HL-60 (cell line): ENCODE measurements around the gene FAM174C.

ENCODE experiments used
- DNase-seq, 2 experiments: peaks; one replicate each; pipeline ENCODE4 v3.0.0-alpha.2; 2010 to 2020; ENCODE audit warnings: low read depth in 1 of 2, low spot score in 1 of 2
- H3K27ac ChIP-seq: fragments of 250-450 bp; sonication (Bioruptor Pico); replicated peaks from 2 replicates; pipeline ENCODE4 v1.5.1; 2020; ENCODE audit warnings: mild to moderate bottlenecking, moderate library complexity
- H3K27me3 ChIP-seq: fragments of 250-450 bp; sonication (Bioruptor Pico); 2 replicates; pipeline ENCODE4 v1.5.1; 2021; ENCODE audit warnings: mild to moderate bottlenecking, moderate library complexity; ENCODE audit not compliant: insufficient read depth, poor library complexity, severe bottlenecking
- H3K4me3 ChIP-seq: replicated peaks from 2 replicates; pipeline ENCODE4 v1.5.1; 2011; ENCODE audit warnings: mild to moderate bottlenecking, control low read depth, low read length; ENCODE audit not compliant: insufficient read depth
- GABPA ChIP-seq: IDR thresholded peaks from 2 replicates; pipeline ENCODE4 v1.6.1; 2012; ENCODE audit warnings: low read depth
- POLR2AphosphoS5 ChIP-seq: IDR thresholded peaks from 2 replicates; pipeline ENCODE4 v1.6.1; 2012; ENCODE audit warnings: low read depth
- SPI1 ChIP-seq: IDR thresholded peaks from 2 replicates; pipeline ENCODE4 v1.6.1; 2012; ENCODE audit warnings: low read depth, mild to moderate bottlenecking, borderline replicate concordance
- TF ChIP-seq, protein P1 (sequence below): IDR thresholded peaks from 2 replicates; pipeline ENCODE4 v1.6.1; 2012; ENCODE audit warnings: low read depth; ENCODE audit not compliant: insufficient replicate concordance
- TF ChIP-seq, protein P2 (sequence below): IDR thresholded peaks from one replicate; pipeline ENCODE4 v1.5.1; 2011; ENCODE audit warnings: low read length, control low read depth, inconsistent platforms; ENCODE audit not compliant: insufficient read depth

Gene FAM174C

DNA sequence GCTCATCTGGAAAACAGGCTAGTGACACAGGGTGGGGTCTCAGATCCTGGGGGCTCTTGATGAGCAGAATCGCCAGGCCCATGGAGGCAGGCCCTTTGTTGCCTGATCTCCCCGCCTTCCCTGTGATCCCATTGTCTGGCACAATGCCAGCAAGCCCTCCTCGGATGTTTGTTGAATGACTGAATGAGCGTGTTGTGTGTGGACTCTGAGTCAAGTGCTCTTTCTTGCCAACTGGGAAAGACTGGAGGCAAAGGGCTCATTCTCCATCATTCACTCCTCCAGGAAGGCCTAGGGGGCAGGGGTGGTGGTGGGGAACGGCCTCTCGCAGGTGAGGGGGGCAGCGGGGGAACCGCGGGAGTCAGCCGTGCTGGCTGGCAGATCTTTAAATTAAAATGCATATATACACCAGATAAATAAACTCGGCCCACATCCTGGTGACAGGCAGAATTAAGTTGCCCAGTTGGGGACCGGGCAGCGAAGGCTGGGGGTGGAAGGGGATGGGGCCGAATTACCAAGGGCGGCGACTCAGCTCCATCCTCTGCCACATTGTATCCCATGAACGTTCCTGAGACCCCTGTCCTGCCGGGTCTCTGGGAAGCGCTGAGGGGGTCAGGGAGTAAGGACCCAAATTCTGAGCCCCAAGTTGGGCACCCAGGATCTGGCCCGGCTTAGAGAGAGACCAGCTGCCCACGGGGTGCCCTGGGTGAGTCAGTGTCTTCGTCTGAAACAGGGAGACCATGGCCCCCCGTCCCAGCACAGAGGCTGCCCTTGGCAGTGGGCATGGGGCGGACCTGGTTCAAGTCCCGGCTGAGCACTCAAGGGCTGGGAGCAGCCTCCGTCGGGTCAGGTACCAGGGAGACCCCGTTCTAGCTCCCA, 34.9 kb downstream of the FAM174C start:
- Histone ChIP-seq H3K27ac (no peak overlapping the region), H3K27me3 (peaks cover 9% of the 10 kb centered on the region), H3K4me3 (no peak overlapping the region)
- no peak for TF ChIP-seq POLR2AphosphoS5
- no peak for DNase-seq

DNA sequence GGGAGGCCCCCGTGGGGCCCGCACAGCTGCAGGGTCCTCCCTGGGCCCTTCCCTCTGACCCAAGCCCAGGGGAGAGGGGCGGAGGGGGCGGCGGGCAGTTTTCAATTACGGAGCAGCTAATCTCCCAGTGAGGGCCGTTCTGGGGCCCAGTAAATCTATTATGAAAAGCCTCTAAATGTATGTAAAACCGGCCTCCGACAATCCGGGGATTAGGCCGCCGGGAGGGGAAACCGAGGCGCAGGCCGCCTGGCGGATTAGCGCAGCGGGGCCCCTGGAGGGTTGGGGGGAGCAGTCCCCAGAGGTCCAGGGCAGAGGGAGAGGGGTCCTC, 35.5 kb downstream of the FAM174C start:
- TF ChIP-seq, protein P1, sequence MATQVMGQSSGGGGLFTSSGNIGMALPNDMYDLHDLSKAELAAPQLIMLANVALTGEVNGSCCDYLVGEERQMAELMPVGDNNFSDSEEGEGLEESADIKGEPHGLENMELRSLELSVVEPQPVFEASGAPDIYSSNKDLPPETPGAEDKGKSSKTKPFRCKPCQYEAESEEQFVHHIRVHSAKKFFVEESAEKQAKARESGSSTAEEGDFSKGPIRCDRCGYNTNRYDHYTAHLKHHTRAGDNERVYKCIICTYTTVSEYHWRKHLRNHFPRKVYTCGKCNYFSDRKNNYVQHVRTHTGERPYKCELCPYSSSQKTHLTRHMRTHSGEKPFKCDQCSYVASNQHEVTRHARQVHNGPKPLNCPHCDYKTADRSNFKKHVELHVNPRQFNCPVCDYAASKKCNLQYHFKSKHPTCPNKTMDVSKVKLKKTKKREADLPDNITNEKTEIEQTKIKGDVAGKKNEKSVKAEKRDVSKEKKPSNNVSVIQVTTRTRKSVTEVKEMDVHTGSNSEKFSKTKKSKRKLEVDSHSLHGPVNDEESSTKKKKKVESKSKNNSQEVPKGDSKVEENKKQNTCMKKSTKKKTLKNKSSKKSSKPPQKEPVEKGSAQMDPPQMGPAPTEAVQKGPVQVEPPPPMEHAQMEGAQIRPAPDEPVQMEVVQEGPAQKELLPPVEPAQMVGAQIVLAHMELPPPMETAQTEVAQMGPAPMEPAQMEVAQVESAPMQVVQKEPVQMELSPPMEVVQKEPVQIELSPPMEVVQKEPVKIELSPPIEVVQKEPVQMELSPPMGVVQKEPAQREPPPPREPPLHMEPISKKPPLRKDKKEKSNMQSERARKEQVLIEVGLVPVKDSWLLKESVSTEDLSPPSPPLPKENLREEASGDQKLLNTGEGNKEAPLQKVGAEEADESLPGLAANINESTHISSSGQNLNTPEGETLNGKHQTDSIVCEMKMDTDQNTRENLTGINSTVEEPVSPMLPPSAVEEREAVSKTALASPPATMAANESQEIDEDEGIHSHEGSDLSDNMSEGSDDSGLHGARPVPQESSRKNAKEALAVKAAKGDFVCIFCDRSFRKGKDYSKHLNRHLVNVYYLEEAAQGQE: no peak
- TF ChIP-seq POLR2AphosphoS5 (no peak), SPI1 (no peak), GABPA (no peak)
- TF ChIP-seq, protein P2, sequence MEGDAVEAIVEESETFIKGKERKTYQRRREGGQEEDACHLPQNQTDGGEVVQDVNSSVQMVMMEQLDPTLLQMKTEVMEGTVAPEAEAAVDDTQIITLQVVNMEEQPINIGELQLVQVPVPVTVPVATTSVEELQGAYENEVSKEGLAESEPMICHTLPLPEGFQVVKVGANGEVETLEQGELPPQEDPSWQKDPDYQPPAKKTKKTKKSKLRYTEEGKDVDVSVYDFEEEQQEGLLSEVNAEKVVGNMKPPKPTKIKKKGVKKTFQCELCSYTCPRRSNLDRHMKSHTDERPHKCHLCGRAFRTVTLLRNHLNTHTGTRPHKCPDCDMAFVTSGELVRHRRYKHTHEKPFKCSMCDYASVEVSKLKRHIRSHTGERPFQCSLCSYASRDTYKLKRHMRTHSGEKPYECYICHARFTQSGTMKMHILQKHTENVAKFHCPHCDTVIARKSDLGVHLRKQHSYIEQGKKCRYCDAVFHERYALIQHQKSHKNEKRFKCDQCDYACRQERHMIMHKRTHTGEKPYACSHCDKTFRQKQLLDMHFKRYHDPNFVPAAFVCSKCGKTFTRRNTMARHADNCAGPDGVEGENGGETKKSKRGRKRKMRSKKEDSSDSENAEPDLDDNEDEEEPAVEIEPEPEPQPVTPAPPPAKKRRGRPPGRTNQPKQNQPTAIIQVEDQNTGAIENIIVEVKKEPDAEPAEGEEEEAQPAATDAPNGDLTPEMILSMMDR: no peak
- no peak overlapping the region for H3K27ac ChIP-seq
- peaks cover 9% of the 10 kb centered on the region for H3K27me3 ChIP-seq
- no peak overlapping the region for H3K4me3 ChIP-seq
- no peak for DNase-seq

DNA sequence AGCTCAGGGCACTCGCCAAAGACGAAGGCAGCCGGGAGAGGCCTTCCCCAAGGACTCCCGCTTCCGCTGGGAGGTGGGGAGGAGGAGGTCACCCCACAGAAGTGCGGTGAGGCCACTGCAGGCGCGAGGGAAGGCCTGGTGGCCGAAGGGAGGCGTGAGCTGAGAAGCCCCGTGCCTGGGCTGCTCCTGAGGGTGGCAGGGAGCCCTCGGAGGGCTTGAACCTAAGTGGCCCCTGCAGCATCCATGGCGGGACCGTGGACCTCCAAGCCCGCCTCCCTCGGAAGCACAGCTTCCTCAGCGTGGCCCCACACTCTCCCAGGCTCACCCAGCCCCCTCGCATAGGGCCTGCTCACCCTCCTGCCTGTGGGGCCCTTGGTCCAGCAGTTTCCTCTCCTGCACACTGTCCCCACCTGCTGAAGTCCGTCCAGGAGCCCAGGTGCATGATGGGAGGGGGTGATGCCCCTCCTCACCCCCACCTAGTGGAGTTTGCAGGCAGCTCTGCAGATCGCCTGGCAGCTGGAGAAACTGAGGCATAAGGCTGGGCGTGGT, 36.3 kb downstream of the FAM174C start:
- TF ChIP-seq, protein P2: no peak
- TF ChIP-seq SPI1 (no peak), POLR2AphosphoS5 (no peak), GABPA (no peak)
- TF ChIP-seq, protein P1: no peak
- no peak overlapping the region for H3K4me3 ChIP-seq
- DNase-seq: no peak
- peaks cover 13% of the 10 kb centered on the region for H3K27me3 ChIP-seq
- H3K27ac ChIP-seq: no peak overlapping the region

DNA sequence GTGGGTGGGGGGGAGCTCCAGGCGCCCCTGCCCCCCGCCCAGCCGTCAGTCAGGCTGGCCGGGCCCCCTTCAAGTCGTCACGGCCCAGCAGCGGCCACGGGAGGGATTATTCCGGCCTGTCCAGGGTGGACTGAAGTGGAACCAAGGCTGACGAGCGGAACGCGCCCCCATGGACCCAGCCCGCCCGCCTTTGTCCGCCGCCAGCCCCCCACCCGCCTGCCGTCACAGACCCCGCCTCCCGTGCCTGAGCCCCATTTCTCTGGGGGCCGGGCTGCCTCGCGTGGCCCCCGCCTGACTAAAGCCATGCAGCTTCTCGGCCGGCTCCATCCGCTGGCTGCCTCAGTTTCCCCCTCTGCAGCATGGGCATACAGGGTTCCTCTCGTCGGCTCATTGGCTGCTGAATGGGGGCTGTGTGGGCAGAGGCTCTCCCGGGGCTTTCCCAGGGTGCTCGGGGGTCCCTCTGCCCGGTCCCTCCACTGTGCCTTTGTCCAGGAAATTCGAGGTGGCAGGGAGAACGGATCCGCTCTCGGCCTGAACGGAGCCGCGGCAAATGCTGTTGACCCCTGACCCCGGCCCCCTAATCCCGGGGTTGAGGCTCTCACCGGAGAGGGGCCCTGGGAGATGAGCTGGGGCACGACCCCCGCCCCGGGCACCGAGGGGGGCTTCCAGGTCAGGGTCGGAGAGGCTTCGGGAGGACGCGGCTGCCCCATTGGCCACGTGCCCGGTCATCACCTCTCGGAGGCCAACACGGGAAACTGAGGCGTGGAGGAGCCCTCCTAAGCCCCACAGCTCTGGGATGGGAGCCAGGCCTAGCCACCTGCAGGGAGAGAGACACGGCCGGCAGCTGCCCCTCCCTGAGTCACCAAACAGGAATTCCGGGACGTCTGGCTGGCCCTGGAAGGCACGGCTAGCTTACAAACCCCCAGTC, 37.7 kb downstream of the FAM174C start:
- Histone ChIP-seq H3K27me3 (peaks cover 17% of the 10 kb centered on the region), H3K4me3 (no peak overlapping the region), H3K27ac (no peak overlapping the region)
- TF ChIP-seq, protein P1: no peak
- DNase-seq: no peak
